SKM-1 treated with dmso at 0.1 percent for 144 hours (cell line): Measurements from ENCODE around the gene GPR142.

ENCODE experiments used
- DNase-seq: peaks from one replicate; lab custom pipeline; 2025; ENCODE audit not compliant: unreplicated experiment; lab: John Stamatoyannopoulos, UW

GPR142 gene

GRCh38 chr17:74367206-74367605 lies at the start of gene GPR142:
Gene GPR142 (plus strand): TSS chr17:74367506. CDS start chr17:74369541, 2,035 bp downstream.
- DNase-seq = no peak

- no peak for DNase-seq
Measured at GRCh38 chr17:74318391-74318790, 48.9 kb upstream of the GPR142 start.

- DNase-seq = no peak
Measured at GRCh38 chr17:74324521-74324920, 42.8 kb upstream of the GPR142 start.

GRCh38 chr17:74325376-74325742 lies 41.9 kb upstream of the GPR142 start:
- no peak for DNase-seq

- DNase-seq = no peak
Measured at GRCh38 chr17:74325743-74326379, 41.4 kb upstream of the GPR142 start, which contains the start of gene KIF19. Gene KIF19 (plus strand): TSS chr17:74326226. CDS start chr17:74326350, 124 bp downstream.

- no peak for DNase-seq
Measured at GRCh38 chr17:74326506-74326905, 40.8 kb upstream of the GPR142 start.

GRCh38 chr17:74328487-74328886 lies 38.8 kb upstream of the GPR142 start:
- no peak for DNase-seq

GRCh38 chr17:74329378-74329777 lies 37.9 kb upstream of the GPR142 start:
- no peak for DNase-seq

GRCh38 chr17:74330446-74330845 lies 36.9 kb upstream of the GPR142 start:
- DNase-seq = no peak

- no peak for DNase-seq
Measured at GRCh38 chr17:74332017-74332650, 35.2 kb upstream of the GPR142 start.

- DNase-seq = no peak
Measured at GRCh38 chr17:74332763-74333283, 34.5 kb upstream of the GPR142 start.

- DNase-seq = no peak
Measured at GRCh38 chr17:74334393-74335039, 32.8 kb upstream of the GPR142 start.

- DNase-seq = no peak
Measured at GRCh38 chr17:74335529-74336062, 31.7 kb upstream of the GPR142 start.

GRCh38 chr17:74336307-74336706 lies 31.0 kb upstream of the GPR142 start:
- DNase-seq = no peak

GRCh38 chr17:74337834-74338500 lies 29.3 kb upstream of the GPR142 start:
- DNase-seq = no peak

- DNase-seq = no peak
Measured at GRCh38 chr17:74339537-74340195, 27.6 kb upstream of the GPR142 start.

- no peak for DNase-seq
Measured at GRCh38 chr17:74340470-74341023, 26.8 kb upstream of the GPR142 start.

GRCh38 chr17:74342224-74342623 lies 25.1 kb upstream of the GPR142 start:
- DNase-seq = no peak

GRCh38 chr17:74343121-74343520 lies 24.2 kb upstream of the GPR142 start:
- no peak for DNase-seq

GRCh38 chr17:74343526-74344284 lies 23.6 kb upstream of the GPR142 start:
- no peak for DNase-seq
